GM18526 (cell line): ENCODE results near the gene FLVCR1.

ENCODE experiments used
- POLR2A ChIP-seq: IDR thresholded peaks from 3 replicates; pipeline ENCODE4 v1.6.1; 2011; ENCODE audit not compliant: insufficient read length; ENCODE audit errors: extremely low read depth

Gene FLVCR1

DNA sequence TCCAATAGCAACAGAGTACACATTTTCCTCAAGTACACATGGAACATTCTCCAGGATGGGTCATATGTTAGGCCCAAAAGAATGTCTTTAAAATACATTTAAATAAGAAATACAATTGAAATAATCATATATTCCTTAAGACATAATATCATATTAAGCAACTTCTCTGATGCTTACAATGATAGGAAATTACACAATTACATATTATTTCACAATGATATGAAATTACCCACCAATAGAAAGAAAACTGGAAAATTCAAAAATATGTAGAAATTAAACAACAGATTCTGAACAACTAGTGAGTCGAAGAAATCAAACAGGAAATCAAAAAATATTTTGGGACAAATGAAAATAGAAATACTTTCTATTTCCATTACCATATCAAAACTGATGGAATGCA lies 45.6 kb downstream of the FLVCR1 start:
- no peak for TF ChIP-seq POLR2A

DNA sequence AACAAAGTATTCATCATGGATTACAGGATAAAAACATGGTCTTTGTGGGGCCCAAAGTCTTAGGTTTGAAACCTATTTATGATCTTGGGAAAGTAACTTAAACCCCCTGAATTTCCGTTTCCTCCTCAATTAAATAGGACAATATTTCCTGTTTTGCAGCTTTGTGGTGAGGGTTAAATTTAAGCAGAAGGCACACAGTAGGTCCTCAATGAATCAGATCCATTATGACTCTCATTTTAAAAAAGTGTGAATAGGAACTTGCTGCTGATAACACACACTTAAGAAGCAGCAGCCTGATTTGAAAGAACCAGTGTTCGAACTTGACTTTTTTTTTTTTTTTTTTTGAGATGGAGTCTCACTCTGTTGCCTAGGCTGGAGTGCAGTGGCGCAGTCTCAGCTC lies 50.9 kb downstream of the FLVCR1 start:
- no peak for TF ChIP-seq POLR2A

DNA sequence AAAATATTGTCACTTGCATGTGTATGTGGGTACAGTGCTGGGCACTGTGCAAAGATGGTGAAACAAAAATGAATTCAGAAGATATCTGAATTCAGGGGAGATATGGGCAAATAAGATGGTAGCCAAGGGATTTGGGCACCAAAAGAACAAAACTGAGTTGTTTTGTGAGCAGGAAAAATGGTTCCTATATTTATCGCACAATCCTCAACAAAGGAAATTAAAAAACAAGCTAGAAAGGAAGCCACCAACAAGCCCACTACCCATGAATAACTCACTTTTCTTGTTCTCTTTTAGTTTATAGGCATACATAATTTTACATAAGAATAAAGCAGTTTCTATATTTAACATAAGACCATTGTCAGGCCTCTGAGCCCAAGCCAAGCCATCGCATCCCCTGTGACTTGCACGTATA lies 51.6 kb downstream of the FLVCR1 start:
- TF ChIP-seq POLR2A, result no peak

GRCh38 chr1:212914789-212915188 lies 56.7 kb downstream of the FLVCR1 start:
- no peak for TF ChIP-seq POLR2A

DNA sequence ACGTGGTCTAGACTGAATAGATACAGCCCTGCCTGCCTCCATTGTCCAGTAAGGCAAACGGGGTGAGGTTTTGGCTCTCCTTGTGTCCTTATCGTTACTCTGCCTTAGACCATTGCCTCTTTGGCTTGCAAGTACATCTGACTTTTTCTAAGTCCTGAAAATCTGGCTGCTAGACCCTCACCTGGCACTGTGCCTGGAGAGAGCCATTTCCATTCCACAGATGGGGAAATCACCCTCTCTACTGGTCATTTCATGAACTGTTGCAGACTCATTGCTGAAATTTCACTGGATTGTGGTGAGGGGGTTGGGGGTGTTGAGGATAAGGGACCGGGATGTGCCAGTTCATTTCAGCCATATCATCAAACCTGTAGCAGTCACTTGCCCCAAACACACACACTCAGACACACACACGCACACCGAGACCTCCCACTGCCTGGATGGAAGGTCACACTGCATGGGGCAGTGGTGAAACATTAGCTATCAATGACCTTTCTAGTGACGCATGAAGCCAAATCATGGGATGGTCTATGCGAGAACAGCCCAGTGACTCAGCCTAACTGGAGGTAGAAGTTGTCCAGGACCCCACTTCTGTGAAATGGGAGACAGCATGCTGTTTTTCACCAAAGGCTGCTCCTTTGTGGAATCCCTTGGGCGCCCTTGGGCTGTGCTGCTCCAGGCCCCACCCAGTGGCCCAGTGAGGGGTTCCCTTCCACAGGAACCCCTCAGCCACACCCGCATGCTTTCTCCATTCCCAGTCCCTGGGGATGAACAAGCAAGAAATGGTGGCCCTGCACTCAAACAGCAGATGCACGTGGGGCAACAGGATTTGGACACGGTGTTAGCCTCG lies 57.4 kb downstream of the FLVCR1 start:
- TF ChIP-seq POLR2A, result no peak

DNA sequence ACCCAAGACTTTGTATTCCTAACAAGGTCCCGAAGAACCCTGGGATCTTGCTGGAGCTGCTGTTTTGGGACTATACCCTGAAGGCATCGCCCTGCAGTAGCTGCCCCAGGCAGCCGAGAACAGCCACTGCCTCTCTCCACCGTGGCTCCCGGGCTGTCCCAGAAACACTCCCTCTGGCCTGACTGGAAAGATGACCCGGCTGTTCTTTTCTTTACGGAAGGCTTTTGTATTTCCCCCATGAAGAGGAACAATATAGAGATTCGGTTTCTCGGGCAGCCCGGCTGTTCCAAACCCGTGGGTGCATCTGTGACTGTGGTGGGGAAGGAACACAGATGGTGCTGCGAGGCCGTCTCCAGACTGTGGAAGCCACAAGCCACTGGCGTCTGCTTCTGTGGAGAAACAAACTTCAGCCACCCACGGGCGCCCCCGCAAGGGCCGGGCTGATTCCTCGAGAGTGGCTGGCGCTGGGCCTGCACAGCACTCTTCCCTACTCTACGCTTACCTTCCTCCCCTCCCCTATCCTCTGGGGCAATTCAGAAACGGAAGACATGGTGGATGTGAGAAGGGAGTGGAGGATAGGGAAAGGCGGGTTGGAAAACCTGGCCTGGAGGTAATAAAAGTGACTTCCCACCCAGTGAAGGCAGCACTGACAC lies 58.5 kb downstream of the FLVCR1 start:
- no peak for TF ChIP-seq POLR2A

GRCh38 chr1:212917134-212917485 lies 59.0 kb downstream of the FLVCR1 start:
- TF ChIP-seq POLR2A, result no peak

DNA sequence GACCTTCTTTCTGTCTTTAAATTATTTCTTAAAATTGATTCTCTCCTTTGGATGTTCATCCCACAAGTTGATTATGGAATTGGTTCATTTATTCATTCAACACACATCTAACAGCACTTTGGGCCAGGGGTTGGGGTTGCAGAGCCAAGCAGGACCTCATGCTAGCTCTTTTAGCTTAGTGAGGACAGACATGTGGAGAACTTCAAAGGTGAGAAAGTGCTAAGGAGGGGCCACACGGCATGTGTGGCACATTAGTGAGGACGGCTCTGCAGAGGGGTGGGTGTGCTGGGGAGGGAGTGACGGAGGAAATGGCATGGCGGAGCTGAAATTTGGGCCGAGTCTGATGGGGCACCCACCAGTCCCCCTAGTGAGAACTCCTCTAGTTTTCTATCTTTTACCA lies 59.8 kb downstream of the FLVCR1 start:
- no peak for TF ChIP-seq POLR2A

- TF ChIP-seq POLR2A, result no peak
Observed at GRCh38 chr1:212918824-212919223, 60.7 kb downstream of the FLVCR1 start.

GRCh38 chr1:212920246-212920645 lies 62.2 kb downstream of the FLVCR1 start:
- no peak for TF ChIP-seq POLR2A

- no peak for TF ChIP-seq POLR2A
Observed at GRCh38 chr1:212920896-212921295, 62.8 kb downstream of the FLVCR1 start.

DNA sequence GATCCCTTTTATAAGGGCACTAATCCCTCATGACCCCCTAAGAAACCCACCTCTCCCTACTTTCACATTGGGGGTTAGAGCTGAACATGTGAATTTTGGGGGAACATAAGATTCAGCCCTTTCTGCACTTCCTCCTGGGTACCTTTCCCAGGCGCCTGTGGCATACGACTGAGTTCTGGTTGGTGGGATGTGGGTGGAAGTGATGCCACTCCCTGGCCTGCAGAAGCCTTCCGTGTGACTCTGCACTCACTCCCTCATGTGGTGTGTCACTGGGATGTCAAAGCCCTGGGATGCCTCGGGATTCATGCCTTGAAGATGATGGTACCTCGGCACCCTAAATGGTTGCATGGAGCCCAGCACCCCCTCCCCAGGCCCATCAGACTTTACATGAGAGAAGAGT lies 63.9 kb downstream of the FLVCR1 start:
- TF ChIP-seq POLR2A, result no peak

- TF ChIP-seq POLR2A, result no peak
Observed at GRCh38 chr1:212926372-212926771, 68.3 kb downstream of the FLVCR1 start.

- TF ChIP-seq POLR2A, result no peak
Observed at GRCh38 chr1:212928323-212929291, 70.5 kb downstream of the FLVCR1 start.

- no peak for TF ChIP-seq POLR2A
Observed at GRCh38 chr1:212930986-212931678, 73.1 kb downstream of the FLVCR1 start.
